Left lung (tissue), 10 donors: ENCODE data around the gene CEMIP2. TPM values are rescaled to one million over a fixed set of nuclear protein-coding genes. Genes with fewer than 3 reads are reported as not detected.

Experiments
- ATAC-seq: fragments of 200-7000 bp; cut with Tn5 transposase; one replicate; pipeline ENCODE4 v1.9.1; 2020; ENCODE audit warnings: moderate library complexity
- DNase-seq, 4 donors: peaks; one replicate each; pipeline ENCODE4 v3.0.0-alpha.2; 2013 to 2020
- H3K27ac ChIP-seq, 2 donors: fragments of 200-600 bp; sonication (generic) in 1 of 2; one replicate each; pipeline versions ENCODE4 v1.5.0 to v1.8.0; 2020 to 2021
- H3K27me3 ChIP-seq, 2 donors: fragments of 200-600 bp; sonication (generic) in 1 of 2; one replicate each; pipeline versions ENCODE4 v1.5.0 to v1.8.0; 2020 to 2021
- H3K36me3 ChIP-seq, 2 donors: fragments of 200-600 bp; sonication (generic) in 1 of 2; one replicate each; pipeline versions ENCODE4 v1.5.0 to v1.8.0; 2020 to 2021
- H3K4me1 ChIP-seq, 2 donors: fragments of 200-600 bp; one replicate each; pipeline ENCODE4 v1.8.0; 2021
- H3K4me3 ChIP-seq, 2 donors: fragments of 200-600 bp; sonication (generic) in 1 of 2; one replicate each; pipeline versions ENCODE4 v1.5.0 to v1.8.0; 2020 to 2021; ENCODE audit warnings: mild to moderate bottlenecking in 1 of 2
- H3K9me3 ChIP-seq, 2 donors: fragments of 200-600 bp; sonication (generic) in 1 of 2; one replicate each; pipeline versions ENCODE4 v1.5.0 to v1.8.0; 2020 to 2021
- CTCF ChIP-seq, 2 donors: fragments of 200-600 bp; sonication (generic) in 1 of 2; IDR thresholded peaks; one replicate each; pipeline versions ENCODE4 v1.5.0 to v1.8.0; 2021; ENCODE audit warnings: antibody characterized with exemption in 2 of 2
- intact Hi-C, 2 donors: fragments of 100-400 bp; cut with DNase I; formaldehyde crosslinking; loops; one replicate each; pipeline versions ENCODE4 v1.11.2 to v1.14.2; 2022
- polyA plus RNA-seq, 6 donors: library from polyadenylated mRNA; unstranded; fragments of 120-200 nt; gene quantifications; one replicate each; pipeline ENCODE4 v1.2.1, GENCODE V29; 2013; ENCODE audit not compliant: insufficient read length in 6 of 6
- total RNA-seq, 2 donors: library from RNA; stranded (reverse); fragmentation: NEBNext Ultra II Directional; extraction: Animal tissue kit (Norgen Biotek cat#: 25700); gene quantifications; one replicate each; pipeline ENCODE4 v1.2.1, GENCODE V29; 2021
- donor health status: DM: no; HTN: yes; CAD: no.
- donor health status: DM: no; HTN: no; CAD: no.

Gene CEMIP2
- total and polyA plus RNA-seq, 8 donors: 48.0 to 111 (median 54.4) TPM

DNA sequence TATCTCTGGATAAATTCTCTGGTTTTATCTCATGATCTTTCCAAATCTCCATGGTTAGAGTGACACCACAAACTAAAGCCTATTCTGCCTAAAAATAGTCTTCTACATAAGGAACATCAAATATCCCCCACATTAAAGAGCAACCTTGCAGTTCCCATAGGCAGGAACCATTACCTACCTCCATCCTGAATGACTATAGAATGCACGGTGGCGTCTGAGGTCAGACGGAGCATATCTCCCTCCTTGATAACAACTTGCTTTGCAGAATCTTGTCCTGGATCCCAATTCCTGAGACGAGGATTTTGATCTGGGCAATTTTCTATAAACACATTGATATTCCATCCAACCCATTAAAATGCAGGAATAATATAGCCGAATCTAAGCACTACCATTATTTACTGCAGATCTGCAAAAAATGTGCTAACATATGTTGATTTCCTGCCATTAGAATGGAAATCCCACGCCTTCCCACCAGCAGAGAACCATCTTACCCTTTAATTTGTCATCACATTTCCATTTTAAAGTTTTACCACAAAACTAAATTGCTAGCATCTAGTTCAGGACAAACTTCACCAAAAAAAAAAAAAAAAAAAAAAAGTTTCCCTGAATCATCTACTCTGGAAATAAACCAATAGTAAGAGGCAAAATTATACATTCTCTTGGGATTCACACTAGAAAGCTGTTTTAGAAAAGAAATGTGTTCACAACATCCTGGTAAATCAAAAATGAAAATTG, 22.1 kb downstream of the CEMIP2 start:
- intact Hi-C loops: no loop called here
- TF ChIP-seq CTCF (IDR thresholded peaks at IDR 0.05): no peak
- H3K4me3 ChIP-seq: no peak overlapping the region

GRCh38 chr9:71744754-71745521, 23.4 kb downstream of the CEMIP2 start:
- ATAC-seq (peak; percentile 57), DNase-seq (no peak)
- intact Hi-C loops: no loop called here
- H3K27ac ChIP-seq: no peak overlapping the region
- no peaks in the 10 kb centered on the region for H3K27me3 ChIP-seq
- H3K4me3 ChIP-seq: no peak overlapping the region
- H3K36me3 ChIP-seq: peaks cover 0 to 55% of the 10 kb centered on the region in 2 donors
- peaks cover 27 to 83% of the 10 kb centered on the region in 2 donors for H3K4me1 ChIP-seq
- no peak for TF ChIP-seq CTCF (IDR thresholded peaks at IDR 0.05)
- no peaks in the 10 kb centered on the region for H3K9me3 ChIP-seq

More for the DNA sequence above, 22.1 kb downstream of the CEMIP2 start:
- Histone ChIP-seq H3K27ac (peak overlapping the region in 1 of 2 donors; percentile 58), H3K27me3 (no peaks in the 10 kb centered on the region), H3K36me3 (peaks cover 0 to 57% of the 10 kb centered on the region in 2 donors), H3K9me3 (no peaks in the 10 kb centered on the region), H3K4me1 (peaks cover 24 to 81% of the 10 kb centered on the region in 2 donors)
- DNase-seq: no peak
- ATAC-seq: no peak

DNA sequence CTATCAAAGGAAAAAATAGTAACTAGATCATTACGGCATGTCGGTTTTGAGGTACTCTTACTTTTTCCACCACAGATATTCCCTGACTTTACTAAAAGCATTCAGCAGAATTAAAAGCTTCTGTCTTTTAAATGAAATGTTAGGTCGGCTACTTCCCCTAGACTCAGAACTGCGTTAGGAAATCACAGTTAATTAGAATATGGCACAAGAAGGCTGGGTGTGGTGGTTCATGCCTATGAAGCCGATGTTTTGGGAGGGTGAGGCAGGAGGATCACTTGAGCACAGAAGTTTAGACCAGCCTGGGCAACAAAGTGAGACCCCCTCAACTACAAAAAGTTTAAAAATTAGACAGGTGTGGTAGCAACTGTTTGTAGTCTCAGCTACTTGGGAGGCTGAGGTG, 24.4 kb downstream of the CEMIP2 start:
- H3K27me3 ChIP-seq: no peaks in the 10 kb centered on the region
- no peak overlapping the region for H3K4me3 ChIP-seq
- DNase-seq (no peak), ATAC-seq (no peak)
- H3K36me3 ChIP-seq: peaks cover 0 to 55% of the 10 kb centered on the region in 2 donors
- peak overlapping the region; percentile 31 to 61 for H3K27ac ChIP-seq
- intact Hi-C loops: no loop called here
- TF ChIP-seq CTCF (IDR thresholded peaks at IDR 0.05): no peak
- H3K9me3 ChIP-seq: no peaks in the 10 kb centered on the region
- peaks cover 27 to 75% of the 10 kb centered on the region in 2 donors for H3K4me1 ChIP-seq

DNA sequence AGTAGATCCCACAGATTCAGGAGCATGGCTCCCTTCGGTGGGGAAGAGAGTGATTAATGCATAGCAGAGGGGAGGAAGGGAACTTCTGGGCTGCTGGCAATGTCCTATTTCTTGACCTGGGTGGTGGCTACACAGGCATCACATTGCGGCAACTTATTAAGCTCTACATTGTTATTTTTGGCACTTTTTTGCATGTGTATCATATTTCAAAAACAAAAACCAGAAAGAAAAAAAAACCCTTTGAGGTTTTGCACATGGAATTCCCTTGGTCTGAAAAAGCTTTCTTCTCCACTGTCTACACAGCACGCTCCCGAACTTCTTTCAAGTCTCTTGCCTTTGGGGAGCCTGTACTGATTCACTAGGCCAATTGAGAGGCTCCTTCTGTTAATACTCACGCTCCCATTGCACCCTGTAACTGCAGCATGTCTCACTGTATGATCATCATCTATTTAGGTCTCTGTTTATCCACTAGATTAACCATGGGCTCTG, 25.1 kb downstream of the CEMIP2 start:
- no peak for DNase-seq
- intact Hi-C loops: no loop called here
- no peak for ATAC-seq
- Histone ChIP-seq H3K27ac (peak overlapping the region in 1 of 2 donors; percentile 61), H3K4me3 (no peak overlapping the region), H3K36me3 (peaks cover 0 to 55% of the 10 kb centered on the region in 2 donors), H3K4me1 (peaks cover 21 to 69% of the 10 kb centered on the region in 2 donors), H3K9me3 (no peaks in the 10 kb centered on the region), H3K27me3 (no peaks in the 10 kb centered on the region)
- TF ChIP-seq CTCF (IDR thresholded peaks at IDR 0.05): no peak

GRCh38 chr9:71742703-71743102, 25.6 kb downstream of the CEMIP2 start:
- H3K4me1 ChIP-seq: peaks cover 17 to 63% of the 10 kb centered on the region in 2 donors
- DNase-seq: no peak

More at GRCh38 chr9:71742703-71743102, 25.6 kb downstream of the CEMIP2 start:
- Histone ChIP-seq H3K4me3 (no peak overlapping the region), H3K36me3 (peaks cover 0 to 56% of the 10 kb centered on the region in 2 donors), H3K27me3 (no peaks in the 10 kb centered on the region), H3K9me3 (no peaks in the 10 kb centered on the region), H3K27ac (peak overlapping the region; percentile 61)
- TF ChIP-seq CTCF (IDR thresholded peaks at IDR 0.05): no peak
- intact Hi-C loops: no loop called here
- ATAC-seq: no peak
